GM12878 (cell line): ENCODE results near the gene TACR1. TPM values are rescaled to one million over a fixed set of nuclear protein-coding genes. Genes with fewer than 3 reads are reported as not detected.

Experiments used
- ATAC-seq: fragments of 200-7000 bp; cut with Tn5 transposase; 3 replicates; pipeline ENCODE4 v1.9.1; 2020; ENCODE audit warnings: mild to moderate bottlenecking, moderate library complexity
- BruUV-seq: library from RNA; stranded (reverse); fragments of 400-500 nt; replicated peaks from 2 replicates; lab custom pipeline; 2021; lab: Mats Ljungman, UMichigan
- CTCF ChIA-PET: fragments of 300-600 bp; sonication (Branson Sonifier 250); formaldehyde crosslinking; extraction: SDS; loops from one replicate; lab custom pipeline; 2021; ENCODE audit warnings: inconsistent platforms; lab: Yijun Ruan, JAX
- POLR2A ChIA-PET: fragments of 350-600 bp; formaldehyde crosslinking; extraction: SDS; loops from one replicate; lab custom pipeline; 2021; ENCODE audit warnings: inconsistent platforms; lab: Charles Lee
- RAD21 ChIA-PET: fragments of 300-600 bp; sonication (Branson Sonifier 250); formaldehyde crosslinking; loops from one replicate; lab custom pipeline; 2023; ENCODE audit warnings: antibody characterized with exemption; ENCODE audit not compliant: unreplicated experiment; lab: Charles Lee
- SMC1A ChIA-PET: fragments of 300-600 bp; sonication (Branson Sonifier 250); formaldehyde crosslinking; loops from one replicate; lab custom pipeline; 2023; ENCODE audit not compliant: unreplicated experiment, uncharacterized antibody; lab: Charles Lee
- DNase-seq: peaks from one replicate; pipeline ENCODE4 v3.0.0-alpha.2; 2011; ENCODE audit warnings: low read depth, low spot score
- FAIRE-seq: peaks from 3 replicates; lab custom pipeline; 2011; peaks lifted over from hg19 to GRCh38; lab: Jason Lieb, UNC
- H2AFZ ChIP-seq: 2 replicates; pipeline ENCODE4 v1.6.0; 2011; ENCODE audit warnings: low read depth, low read length, control low read depth; ENCODE audit not compliant: control insufficient read depth
- H3K27ac ChIP-seq: 2 replicates; pipeline ENCODE4 v1.5.1; 2011; ENCODE audit warnings: control low read depth; ENCODE audit not compliant: control insufficient read depth, insufficient read depth
- H3K27me3 ChIP-seq, 2 experiments: replicated peaks in 1 of 2; 2 replicates each; pipeline versions ENCODE4 v1.6.0 to v1.6.1; 2011; ENCODE audit warnings: low read length in 1 of 2; ENCODE audit not compliant: control insufficient read depth in 2 of 2, insufficient read depth in 2 of 2
- H3K36me3 ChIP-seq, 2 experiments: 2 replicates each; pipeline ENCODE4 v1.5.1; 2011; ENCODE audit warnings: low read length in 1 of 2; ENCODE audit not compliant: control insufficient read depth in 2 of 2, insufficient read depth in 2 of 2
- H3K4me1 ChIP-seq: 2 replicates; pipeline ENCODE4 v1.6.1; 2011; ENCODE audit warnings: mild to moderate bottlenecking, low read length, moderate library complexity, mixed read lengths; ENCODE audit not compliant: control insufficient read depth, insufficient read depth
- H3K4me2 ChIP-seq: 2 replicates; pipeline ENCODE4 v1.6.0; 2011; ENCODE audit warnings: control low read depth; ENCODE audit not compliant: control insufficient read depth, insufficient read depth
- H3K4me3 ChIP-seq: fragments of 200-600 bp; sonication (generic); 2 replicates; pipeline ENCODE4 v1.5.1; 2016
- H3K79me2 ChIP-seq: 2 replicates; pipeline ENCODE4 v1.6.0; 2011; ENCODE audit warnings: low read length; ENCODE audit not compliant: control insufficient read depth, insufficient read depth
- H3K9ac ChIP-seq: 2 replicates; pipeline ENCODE4 v1.8.0; 2011; ENCODE audit warnings: low read length, control low read depth, mixed read lengths; ENCODE audit not compliant: control insufficient read depth, insufficient read depth
- H3K9me3 ChIP-seq: replicated peaks from 3 replicates; pipeline ENCODE4 v1.5.1; 2011; ENCODE audit warnings: mild to moderate bottlenecking, low read length; ENCODE audit not compliant: control insufficient read depth, insufficient read depth
- H4K20me1 ChIP-seq: 2 replicates; pipeline ENCODE4 v1.6.0; 2011; ENCODE audit not compliant: control insufficient read depth, insufficient read depth
- EED ChIP-seq: sonication (generic); IDR thresholded peaks from 2 replicates; pipeline ENCODE4 v1.6.1; 2016; ENCODE audit warnings: antibody characterized with exemption, low read depth
- MYC ChIP-seq: IDR thresholded peaks from 2 replicates; pipeline ENCODE4 v1.6.1; 2011; ENCODE audit warnings: mild to moderate bottlenecking, low read length, moderate library complexity, inconsistent platforms; ENCODE audit not compliant: insufficient read depth, insufficient replicate concordance, insufficient read length, severe bottlenecking
- NBN ChIP-seq: fragments of 450-650 bp; IDR thresholded peaks from 2 replicates; pipeline ENCODE4 v1.6.1; 2016
- RELB ChIP-seq: fragments of 450-650 bp; IDR thresholded peaks from 2 replicates; pipeline ENCODE4 v1.6.1; 2017; ENCODE audit warnings: low read depth, mild to moderate bottlenecking, moderate library complexity
- SKIL ChIP-seq: fragments of 450-650 bp; IDR thresholded peaks from 2 replicates; pipeline ENCODE4 v1.6.1; 2017; ENCODE audit warnings: mild to moderate bottlenecking, low read depth, inconsistent platforms; ENCODE audit not compliant: poor library complexity, severe bottlenecking
- ZNF274 ChIP-seq: IDR thresholded peaks from one replicate; pipeline ENCODE4 v1.8.0; 2011; ENCODE audit not compliant: insufficient read length, insufficient read depth
- WGBS: methylation state at CpG from one replicate; pipeline ENCODE4 v1.1.6; 2016; ENCODE audit warnings: low lambda C conversion rate; ENCODE audit not compliant: insufficient replicate concordance, insufficient coverage; ENCODE audit errors: missing lambda C conversion rate; 5-methylcytosine and 5-hydroxymethylcytosine counted together
- in situ Hi-C: fragments of 300-500 bp; cut with MboI; formaldehyde crosslinking; loops from 9 replicates; pipeline ENCODE4 v1.14.3; 2018; ENCODE audit warnings: mixed read lengths
- intact Hi-C: fragments of 100-400 bp; cut with micrococcal nuclease; formaldehyde crosslinking; loops from one replicate; pipeline ENCODE4 v1.14.2; 2022; ENCODE audit not compliant: unreplicated experiment
- polyA plus RNA-seq, 11 experiments: library from polyadenylated mRNA; depleted of rRNA in 4 of 11; unstranded in 6 of 11; stranded (reverse) in 5 of 11; fragments of >200 nt; fragmentation: Nextera tagmentation in 4 of 11; fragmentation: Illumina TruSeq in 1 of 11; extraction: Ambion mirVana in 4 of 11; extraction: Trizol in 1 of 11; gene quantifications; 1 replicate in 1 of 11; 2 replicates in 10 of 11; pipeline versions ENCODE4 v1.2.1 to v1.2.3, GENCODE V29; 2011 to 2016; ENCODE audit warnings: inconsistent platforms in 2 of 11, missing spikeins in 2 of 11, low read depth in 1 of 11
- total RNA-seq, 4 experiments: library from RNA; depleted of rRNA in 3 of 4; stranded (reverse); fragments of >200 nt in 3 of 4; fragmentation: Illumina TruSeq in 1 of 4; extraction: Trizol in 1 of 4; gene quantifications; 2 replicates each; pipeline versions ENCODE4 v1.2.1 to v1.2.3, GENCODE V29; 2013 to 2021

The TACR1 gene
- total and polyA plus RNA-seq, 10 of the 15 experiments (the other 5 are each of a cell fraction or from before 2014, with no cell fraction given) = 0.04 to 1.4 (median 0.15) TPM

DNA sequence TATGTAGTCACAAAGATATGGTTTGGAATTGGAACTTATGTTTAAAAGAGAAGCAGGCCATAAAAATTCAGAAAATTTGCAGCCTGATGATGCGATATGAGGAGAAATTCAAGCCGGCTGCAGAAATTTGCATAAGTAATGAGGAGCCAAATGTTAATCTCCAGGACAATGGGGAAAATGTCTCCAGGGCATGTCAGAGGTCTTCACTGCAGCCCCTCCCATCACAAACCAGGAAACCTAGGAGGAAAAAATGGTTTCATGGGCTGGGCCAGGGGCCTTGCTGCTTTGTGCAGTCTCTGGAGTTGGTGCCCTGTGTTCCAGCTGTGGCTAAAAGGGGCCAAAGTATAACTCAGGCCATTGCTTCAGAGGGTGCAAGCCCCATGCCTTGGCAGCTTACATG, 28.4 kb downstream of the TACR1 start:
- BruUV-seq = no TSS peak
- ATAC-seq (no peak), DNase-seq (no peak), FAIRE-seq (no peak)
- TF ChIP-seq ZNF274 (no peak), RELB (no peak), MYC (no peak)
- ChIA-PET POLR2A (no interaction called here), CTCF (no interaction called here), SMC1A (no interaction called here), RAD21 (no interaction called here)
- no peaks in the 10 kb centered on the region; the same call in 2 of the 3 replicates for H3K9me3 ChIP-seq
- H3K36me3 ChIP-seq = no peaks in the 10 kb centered on the region
- H3K27ac ChIP-seq = no peak overlapping the region
- no peaks in the 10 kb centered on the region for H3K4me1 ChIP-seq
- no peaks in the 10 kb centered on the region for H3K27me3 ChIP-seq
- no peak overlapping the region for H3K4me3 ChIP-seq
- H3K79me2 ChIP-seq = no peaks in the 10 kb centered on the region
- intact Hi-C loops = no loop called here
- in situ Hi-C loops = no loop called here
- no peaks in the 10 kb centered on the region for H4K20me1 ChIP-seq
- H2AFZ ChIP-seq = no peak overlapping the region
- no peak overlapping the region for H3K4me2 ChIP-seq
- H3K9ac ChIP-seq = no peak overlapping the region
- 71% methylated on average over 2 of the region's 2 CpGs for WGBS

DNA sequence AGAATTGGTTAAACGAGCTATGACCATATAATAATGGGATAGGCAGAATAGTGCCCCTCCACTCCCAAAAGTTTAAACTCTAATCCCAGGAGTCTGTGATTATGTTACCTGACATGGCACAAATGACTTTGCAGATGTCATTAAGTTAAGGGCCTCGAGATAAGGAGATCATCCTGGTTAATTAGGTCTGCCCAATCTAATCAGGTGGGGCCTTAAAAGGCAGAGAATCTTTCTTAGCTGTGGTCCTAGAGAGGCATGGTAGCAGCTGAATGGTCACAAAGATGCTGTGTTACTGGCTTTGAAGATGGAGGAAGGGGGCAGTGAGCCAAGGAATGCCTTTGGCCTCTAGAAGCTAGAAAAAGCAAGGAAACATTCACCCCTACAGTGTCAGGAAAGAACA, 31.1 kb downstream of the TACR1 start:
- no peak for FAIRE-seq
- ATAC-seq = no peak
- no TSS peak for BruUV-seq
- Histone ChIP-seq H2AFZ (no peak overlapping the region), H3K27ac (no peak overlapping the region), H3K79me2 (no peaks in the 10 kb centered on the region), H3K36me3 (no peaks in the 10 kb centered on the region), H3K9me3 (no peaks in the 10 kb centered on the region; the same call in 2 of the 3 replicates), H3K4me1 (no peaks in the 10 kb centered on the region), H4K20me1 (no peaks in the 10 kb centered on the region), H3K4me2 (no peak overlapping the region), H3K9ac (no peak overlapping the region), H3K27me3 (no peaks in the 10 kb centered on the region), H3K4me3 (no peak overlapping the region)
- ChIA-PET SMC1A (interaction anchor here (0.6 to 1.1 kb wide), 2 partner anchors 60 to 201 kb away, joined by 3 read pairs; no protein-coding TSS in a partner anchor), POLR2A (no interaction called here), CTCF (no interaction called here), RAD21 (no interaction called here)
- in situ Hi-C loops = no loop called here
- DNase-seq = no peak
- 0% methylated on average over 2 of the region's 2 CpGs for WGBS
- no peak for TF ChIP-seq SKIL
- no peak for TF ChIP-seq NBN
- no peak for TF ChIP-seq EED
- intact Hi-C loops = no loop called here
